Liver (tissue), 9 donors: ENCODE results near the gene FGR. TPM values are rescaled to one million over a fixed set of nuclear protein-coding genes. Genes with fewer than 3 reads are reported as not detected.

Experiments used
- DNase-seq: peaks from one replicate; pipeline ENCODE4 v3.0.0-alpha.2; 2017; ENCODE audit warnings: low spot score
- H3K27ac ChIP-seq, 2 donors: one replicate each; pipeline ENCODE4 v1.7.0; 2013; ENCODE audit warnings: inconsistent platforms in 2 of 2, low read length in 2 of 2, control low read depth in 1 of 2, low read depth in 1 of 2, mild to moderate bottlenecking in 1 of 2
- H3K27me3 ChIP-seq, 4 donors: one replicate each; pipeline versions ENCODE4 v1.6.1 to v1.7.0; 2013; ENCODE audit warnings: low read length in 3 of 4, inconsistent platforms in 1 of 4, mild to moderate bottlenecking in 1 of 4, moderate library complexity in 1 of 4; ENCODE audit not compliant: control insufficient read depth in 4 of 4, insufficient read depth in 4 of 4
- H3K36me3 ChIP-seq, 4 donors: one replicate each; pipeline versions ENCODE4 v1.6.1 to v1.7.0; 2013; ENCODE audit warnings: low read length in 3 of 4, mild to moderate bottlenecking in 3 of 4, low read depth in 1 of 4, moderate library complexity in 1 of 4; ENCODE audit not compliant: control insufficient read depth in 4 of 4, insufficient read depth in 3 of 4
- H3K4me1 ChIP-seq, 4 donors: one replicate each; pipeline versions ENCODE4 v1.6.1 to v1.7.0; 2013; ENCODE audit warnings: low read length in 3 of 4, mild to moderate bottlenecking in 3 of 4, moderate library complexity in 1 of 4; ENCODE audit not compliant: control insufficient read depth in 4 of 4, insufficient read depth in 4 of 4
- H3K4me3 ChIP-seq, 3 donors: one replicate each; pipeline versions ENCODE4 v1.6.1 to v1.7.0; 2013; ENCODE audit warnings: low read length in 3 of 3, control low read depth in 1 of 3, low read depth in 1 of 3, mild to moderate bottlenecking in 1 of 3
- H3K9ac ChIP-seq, 2 donors: one replicate each; pipeline ENCODE4 v1.7.0; 2013; ENCODE audit warnings: low read length in 2 of 2, mild to moderate bottlenecking in 2 of 2, moderate library complexity in 2 of 2, control low read depth in 1 of 2, low read depth in 1 of 2
- H3K9me3 ChIP-seq, 4 donors: one replicate each; pipeline versions ENCODE4 v1.6.1 to v1.7.0; 2013; ENCODE audit warnings: low read length in 3 of 4; ENCODE audit not compliant: control insufficient read depth in 4 of 4
- ATF3 ChIP-seq: IDR thresholded peaks from 2 replicates; pipeline ENCODE4 v1.6.1; 2016; ENCODE audit warnings: antibody characterized with exemption
- CTCF ChIP-seq: fragments of 150-350 bp; IDR thresholded peaks from 2 replicates; pipeline ENCODE4 v1.5.1; 2017; ENCODE audit warnings: improper control_type of control experiment, low read depth, low read length; ENCODE audit not compliant: missing input control
- EGR1 ChIP-seq, 2 donors: IDR thresholded peaks; 2 replicates each; pipeline ENCODE4 v1.6.1; 2016 to 2018; ENCODE audit warnings: antibody characterized with exemption in 2 of 2, low read depth in 2 of 2
- FOXA1 ChIP-seq: IDR thresholded peaks from 2 replicates; pipeline ENCODE4 v1.6.1; 2016; ENCODE audit warnings: antibody characterized with exemption
- FOXA2 ChIP-seq: IDR thresholded peaks from 2 replicates; pipeline ENCODE4 v1.6.1; 2016; ENCODE audit warnings: antibody characterized with exemption
- GABPA ChIP-seq, 2 donors: IDR thresholded peaks in 1 of 2; conservative IDR thresholded peaks in 1 of 2; 2 replicates each; pipeline ENCODE4 v1.6.1; 2016; ENCODE audit warnings: antibody characterized with exemption in 2 of 2, mild to moderate bottlenecking in 1 of 2, moderate library complexity in 1 of 2
- HNF4A ChIP-seq, 2 donors: conservative IDR thresholded peaks; 2 replicates each; pipeline ENCODE4 v1.6.1; 2016; ENCODE audit warnings: antibody characterized with exemption in 2 of 2, mild to moderate bottlenecking in 2 of 2
- HNF4G ChIP-seq: IDR thresholded peaks from 2 replicates; pipeline ENCODE4 v1.6.1; 2016; ENCODE audit warnings: antibody characterized with exemption
- JUND ChIP-seq, 2 donors: IDR thresholded peaks; 2 replicates each; pipeline ENCODE4 v1.6.1; 2016; ENCODE audit warnings: antibody characterized with exemption in 2 of 2
- MAX ChIP-seq: IDR thresholded peaks from 2 replicates; pipeline ENCODE4 v1.6.1; 2016; ENCODE audit warnings: antibody characterized with exemption
- NR2F2 ChIP-seq: IDR thresholded peaks from 2 replicates; pipeline ENCODE4 v1.6.1; 2016; ENCODE audit warnings: antibody characterized with exemption
- RAD21 ChIP-seq, 2 donors: IDR thresholded peaks; 2 replicates each; pipeline ENCODE4 v1.6.1; 2016; ENCODE audit warnings: antibody characterized with exemption in 2 of 2, mild to moderate bottlenecking in 2 of 2
- REST ChIP-seq: IDR thresholded peaks from 2 replicates; pipeline ENCODE4 v1.6.1; 2016; ENCODE audit warnings: antibody characterized with exemption, mild to moderate bottlenecking
- RXRA ChIP-seq, 2 donors: IDR thresholded peaks; 2 replicates each; pipeline ENCODE4 v1.6.1; 2017 to 2018; ENCODE audit warnings: antibody characterized with exemption in 2 of 2, mild to moderate bottlenecking in 1 of 2
- SP1 ChIP-seq: IDR thresholded peaks from 2 replicates; pipeline ENCODE4 v1.6.1; 2018; ENCODE audit warnings: antibody characterized with exemption, mild to moderate bottlenecking
- TAF1 ChIP-seq: conservative IDR thresholded peaks from 2 replicates; pipeline ENCODE4 v1.6.1; 2016; ENCODE audit warnings: antibody characterized with exemption, mild to moderate bottlenecking
- YY1 ChIP-seq: IDR thresholded peaks from 2 replicates; pipeline ENCODE4 v1.6.1; 2016; ENCODE audit warnings: antibody characterized with exemption, mild to moderate bottlenecking
- ZBTB33 ChIP-seq: IDR thresholded peaks from 2 replicates; pipeline ENCODE4 v1.6.1; 2016; ENCODE audit warnings: antibody characterized with exemption
- WGBS: extraction: QIAGEN DNeasy Blood & Tissue Kit; methylation state at CpG from one replicate; pipeline ENCODE4 v1.1.7; 2013; 5-methylcytosine and 5-hydroxymethylcytosine counted together
- polyA plus RNA-seq, 2 donors: library from polyadenylated mRNA; stranded (reverse) in 1 of 2; unstranded in 1 of 2; fragments of 200-250 nt in 1 of 2; fragments of >200 nt in 1 of 2; fragmentation: Nextera tagmentation in 1 of 2; extraction: Ambion mirVana in 1 of 2; gene quantifications; one replicate each; pipeline versions ENCODE4 v1.2.1 to v1.2.3, GENCODE V29; 2013 to 2015
- total RNA-seq, 2 donors: library from RNA; depleted of rRNA; stranded (reverse); fragments of >200 nt; gene quantifications; one replicate each; pipeline ENCODE4 v1.2.3, GENCODE V29; 2014
- donor health status: healthy.
- donor health status: healthy.
- donor health status: healthy.
- donor health status: healthy.
- donor health status: healthy.

FGR gene
- total and polyA plus RNA-seq, 4 donors = 2.8 to 20.2 (median 6.2) TPM

GRCh38 chr1:27611450-27611849, 23.5 kb downstream of the FGR start:
- Histone ChIP-seq H3K36me3 (no peaks in the 10 kb centered on the region), H3K9me3 (no peaks in the 10 kb centered on the region), H3K4me3 (no peak overlapping the region), H3K9ac (no peak overlapping the region), H3K27ac (no peak overlapping the region), H3K27me3 (peaks cover 0 to 3% (median 0%) of the 10 kb centered on the region in 4 donors), H3K4me1 (peaks cover 0 to 3% (median 0%) of the 10 kb centered on the region in 4 donors)
- TF ChIP-seq JUND (IDR thresholded peaks at IDR 0.05) = no peak
- no peak for TF ChIP-seq FOXA1
- no peak for TF ChIP-seq RAD21 (IDR thresholded peaks at IDR 0.05)
- TF ChIP-seq HNF4G = no peak
- TF ChIP-seq NR2F2 = no peak
- no peak for TF ChIP-seq EGR1 (IDR thresholded peaks at IDR 0.05; ENCODE audit: low read depth in 2 of 2)
- no peak for TF ChIP-seq ATF3
- TF ChIP-seq YY1 = no peak
- TF ChIP-seq HNF4A (conservative IDR thresholded peaks at IDR 0.05) = no peak
- no peak for TF ChIP-seq CTCF
- TF ChIP-seq TAF1 = no peak
- no peak for TF ChIP-seq SP1
- TF ChIP-seq RXRA (IDR thresholded peaks at IDR 0.05) = no peak
- no peak for TF ChIP-seq ZBTB33
- TF ChIP-seq FOXA2 = no peak
- no peak for TF ChIP-seq REST
- TF ChIP-seq GABPA (IDR thresholded peaks at IDR 0.05 in 1 of 2, conservative IDR thresholded peaks at IDR 0.05 in 1 of 2) = no peak
- TF ChIP-seq MAX = no peak
- DNase-seq = no peak
- 76% methylated on average over 4 of the region's 4 CpGs for WGBS
